Muscle of leg (tissue), 11 donors: ENCODE measurements around the gene GATAD2B. TPM values are rescaled to one million over a fixed set of nuclear protein-coding genes. Genes with fewer than 3 reads are reported as not detected.

Experiments
- DNase-seq: peaks from one replicate; pipeline ENCODE4 v3.0.0; 2013
- H3K27ac ChIP-seq: one replicate; pipeline ENCODE4 v1.5.1; 2013; ENCODE audit warnings: mild to moderate bottlenecking, low read length, control low read depth
- H3K27me3 ChIP-seq: one replicate; pipeline ENCODE4 v1.6.1; 2013; ENCODE audit warnings: low read length; ENCODE audit not compliant: control insufficient read depth, insufficient read depth
- H3K36me3 ChIP-seq: one replicate; pipeline ENCODE4 v1.6.1; 2013; ENCODE audit warnings: low read length; ENCODE audit not compliant: control insufficient read depth, insufficient read depth
- H3K4me1 ChIP-seq: one replicate; pipeline ENCODE4 v1.6.1; 2013; ENCODE audit warnings: low read length; ENCODE audit not compliant: control insufficient read depth, insufficient read depth
- H3K4me3 ChIP-seq: one replicate; pipeline ENCODE4 v1.5.1; 2013; ENCODE audit warnings: low read length, control low read depth
- H3K9me3 ChIP-seq: replicated peaks from 2 replicates; pipeline ENCODE4 v1.6.1; 2013; ENCODE audit warnings: low read depth, low read length; ENCODE audit not compliant: control insufficient read depth
- WGBS: methylation state at CpG from one replicate; pipeline ENCODE4 v1.1.5; 2013; ENCODE audit warnings: missing lambda C conversion rate; ENCODE audit not compliant: insufficient coverage; 5-methylcytosine and 5-hydroxymethylcytosine counted together
- polyA plus RNA-seq, 8 donors: library from polyadenylated mRNA; unstranded; fragments of 120-200 nt; gene quantifications; one replicate each; pipeline versions ENCODE4 v1.2.1 to v1.2.3, GENCODE V29; 2013; ENCODE audit warnings: inconsistent platforms in 1 of 8, low replicate concordance in 1 of 8; ENCODE audit not compliant: insufficient read length in 8 of 8, insufficient read depth in 1 of 8
- total RNA-seq: library from RNA; stranded (reverse); fragments of 120-200 nt; gene quantifications from one replicate; pipeline ENCODE4 v1.2.4, GENCODE V29; 2013

The GATAD2B gene
- total and polyA plus RNA-seq, 9 donors, result 8.8 to 18.3 (median 14.0) TPM

DNA sequence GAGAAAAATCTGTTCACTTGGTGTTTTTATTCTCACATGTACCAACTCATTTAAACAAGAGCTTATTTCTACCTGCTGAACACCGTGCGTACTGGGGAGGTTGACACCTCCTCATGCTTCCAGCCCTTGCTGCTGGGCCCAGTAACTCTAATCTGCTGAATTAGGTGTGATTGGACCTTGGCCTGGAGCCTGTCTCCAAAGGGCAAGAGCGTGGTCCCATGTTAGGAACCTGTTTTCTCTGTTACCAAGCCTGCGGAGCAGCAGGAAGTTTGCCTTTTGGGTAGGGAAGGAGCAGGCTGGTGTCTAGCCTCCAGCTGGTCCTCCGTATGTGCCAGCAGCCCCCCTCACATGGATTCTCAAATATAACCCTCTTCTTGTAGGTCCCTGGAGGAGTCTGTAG lies 158.5 kb downstream of the GATAD2B start:
- no peak for DNase-seq
- Histone ChIP-seq H3K27ac (no peak overlapping the region), H3K4me3 (no peak overlapping the region), H3K27me3 (no peaks in the 10 kb centered on the region), H3K36me3 (peaks cover 77% of the 10 kb centered on the region), H3K9me3 (no peaks in the 10 kb centered on the region), H3K4me1 (no peaks in the 10 kb centered on the region)
- WGBS, result 89% methylated on average over 3 of the region's 5 CpGs

DNA sequence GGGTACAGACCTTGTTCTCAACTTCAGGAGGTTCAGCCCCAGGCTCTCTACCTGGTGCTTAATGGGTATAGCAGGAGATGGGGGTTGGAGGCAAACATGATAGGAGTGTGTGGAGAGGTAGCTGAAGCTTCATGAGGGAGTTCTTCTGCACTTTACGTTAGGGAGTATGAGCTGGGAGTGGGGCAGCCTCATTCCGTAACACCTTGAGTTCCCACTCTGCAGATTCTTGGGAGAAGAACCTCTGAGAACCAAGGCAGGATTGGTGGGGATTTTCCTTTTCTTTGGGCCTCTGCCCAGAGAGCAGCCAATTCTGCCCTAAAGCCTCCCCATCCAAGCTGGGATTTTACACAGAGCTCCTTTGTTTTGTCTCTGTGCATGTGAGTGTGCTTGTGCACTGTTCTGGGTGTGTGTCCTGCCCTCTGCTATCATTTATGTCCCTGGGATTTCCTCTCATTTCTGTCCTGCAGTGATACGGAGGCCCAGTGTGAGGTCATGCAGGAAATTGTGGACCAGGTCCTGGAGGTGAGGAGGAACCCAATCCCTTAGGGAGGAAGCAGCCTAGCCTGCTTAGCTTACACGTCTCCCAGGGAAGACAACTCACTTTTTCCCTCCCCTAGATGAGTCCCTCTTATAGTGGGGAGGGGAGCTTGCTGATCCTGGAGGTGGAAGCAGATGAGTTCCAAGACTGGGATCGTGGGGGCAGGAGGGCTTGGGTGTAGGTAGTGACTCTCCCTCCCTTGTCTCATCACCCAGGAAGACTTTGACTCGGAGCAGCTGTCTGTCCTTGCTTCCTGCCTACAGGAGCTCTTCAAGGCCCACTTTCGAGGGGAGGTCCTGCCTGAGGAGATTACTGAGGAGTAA lies 159.2 kb downstream of the GATAD2B start:
- Histone ChIP-seq H3K4me1 (no peaks in the 10 kb centered on the region), H3K9me3 (no peaks in the 10 kb centered on the region), H3K4me3 (no peak overlapping the region), H3K27me3 (no peaks in the 10 kb centered on the region), H3K36me3 (peaks cover 77% of the 10 kb centered on the region), H3K27ac (no peak overlapping the region)
- no peak for DNase-seq
- WGBS, result 100% methylated on average over 2 of the region's 7 CpGs

DNA sequence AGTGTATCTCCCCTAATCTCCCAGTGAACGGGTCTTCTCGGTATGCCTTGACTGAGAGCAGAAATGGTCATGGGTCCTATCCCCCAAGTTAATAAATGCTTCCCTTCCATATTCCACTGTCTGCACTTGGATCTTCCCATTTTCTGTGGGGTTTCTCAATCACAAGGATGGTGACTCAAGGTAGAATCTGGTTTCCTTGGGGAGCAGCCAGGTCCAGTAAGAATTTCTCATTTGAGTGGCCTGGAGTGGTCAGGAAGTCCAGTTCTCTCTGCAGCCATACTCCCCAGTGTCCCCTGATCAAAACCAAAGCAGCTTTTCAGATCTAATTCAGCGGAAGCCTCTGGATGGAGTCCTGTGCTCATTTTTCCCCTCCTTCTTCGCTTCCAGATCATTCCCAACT lies 162.3 kb downstream of the GATAD2B start:
- Histone ChIP-seq H3K4me1 (no peaks in the 10 kb centered on the region), H3K27me3 (no peaks in the 10 kb centered on the region), H3K27ac (no peak overlapping the region), H3K4me3 (no peak overlapping the region), H3K9me3 (no peaks in the 10 kb centered on the region), H3K36me3 (peaks cover 84% of the 10 kb centered on the region)
- DNase-seq, result no peak
- no CpG with 5 or more reads among the region's 4 CpGs for WGBS

Other genes starting within 250 kb of the GATAD2B start
- 12.9 TPM for gene NPR1, start 244.3 kb downstream of the GATAD2B start, total RNA-seq
- 10 to 100 TPM; 12.7 to 17.4 (median 15.0) TPM for gene NPR1, start 244.3 kb downstream of the GATAD2B start, polyA plus RNA-seq
- 28.5 TPM for gene INTS3, start 194.9 kb downstream of the GATAD2B start, total RNA-seq
- gene INTS3, start 194.9 kb downstream of the GATAD2B start, polyA plus RNA-seq, result 10 to 100 TPM; 33.9 to 48.6 (median 39.3) TPM
- 24.2 TPM for gene SLC27A3, start 147.6 kb downstream of the GATAD2B start, total RNA-seq
- gene SLC27A3, start 147.6 kb downstream of the GATAD2B start, polyA plus RNA-seq, result 10 to 100 TPM; 17.7 to 32.7 (median 26.2) TPM
- 11.8 TPM for gene DENND4B, start 23.7 kb upstream of the GATAD2B start, total RNA-seq
- 10 to 100 TPM; 21.7 to 35.7 (median 31.2) TPM for gene DENND4B, start 23.7 kb upstream of the GATAD2B start, polyA plus RNA-seq
- gene CRTC2, start 35.6 kb upstream of the GATAD2B start, total RNA-seq, result 7.0 TPM
- 10 to 100 TPM; 17.6 to 28.6 (median 22.5) TPM for gene CRTC2, start 35.6 kb upstream of the GATAD2B start, polyA plus RNA-seq
- 44.4 TPM for gene SLC39A1, start 40.6 kb upstream of the GATAD2B start, total RNA-seq
- gene SLC39A1, start 40.6 kb upstream of the GATAD2B start, polyA plus RNA-seq, result 10 to 100 TPM; 33.0 to 59.2 (median 45.5) TPM
- gene CREB3L4, start 44.9 kb upstream of the GATAD2B start, total RNA-seq, result 11.7 TPM
- gene CREB3L4, start 44.9 kb upstream of the GATAD2B start, polyA plus RNA-seq, result 10 to 100 TPM in 6 of 8 donors, 1 to 10 TPM in 2; 9.4 to 15.0 (median 11.9) TPM
- gene JTB, start 54.7 kb upstream of the GATAD2B start, total RNA-seq, result 105 TPM
- gene JTB, start 54.7 kb upstream of the GATAD2B start, polyA plus RNA-seq, result 10 to 100 TPM; 70.2 to 98.2 (median 85.0) TPM
- gene RAB13, start 63.4 kb upstream of the GATAD2B start, total RNA-seq, result 21.5 TPM
- gene RAB13, start 63.4 kb upstream of the GATAD2B start, polyA plus RNA-seq, result 100 to 1,000 TPM in 3 of 8 donors, 10 to 100 TPM in 5; 71.8 to 109 (median 85.8) TPM
- gene RPS27, start 67.8 kb upstream of the GATAD2B start, total RNA-seq, result 7,680 TPM
- gene RPS27, start 67.8 kb upstream of the GATAD2B start, polyA plus RNA-seq, result 1,000 to 10,000 TPM; 3,165 to 4,385 (median 3,796) TPM
- gene NUP210L, start 232.1 kb upstream of the GATAD2B start, total RNA-seq, result 0.04 TPM
- gene NUP210L, start 232.1 kb upstream of the GATAD2B start, polyA plus RNA-seq, result under 1 TPM in 4 of 8 donors, not detected in 4; 0.04 to 0.19 (median 0.11) TPM